ENCODE results near the gene FADS1. TPM values are rescaled to one million over a fixed set of nuclear protein-coding genes. Genes with fewer than 3 reads are reported as not detected.

The FADS1 gene
- total RNA-seq, 2 experiments from 2014 or later: 18.3 to 19.1 TPM

DNA sequence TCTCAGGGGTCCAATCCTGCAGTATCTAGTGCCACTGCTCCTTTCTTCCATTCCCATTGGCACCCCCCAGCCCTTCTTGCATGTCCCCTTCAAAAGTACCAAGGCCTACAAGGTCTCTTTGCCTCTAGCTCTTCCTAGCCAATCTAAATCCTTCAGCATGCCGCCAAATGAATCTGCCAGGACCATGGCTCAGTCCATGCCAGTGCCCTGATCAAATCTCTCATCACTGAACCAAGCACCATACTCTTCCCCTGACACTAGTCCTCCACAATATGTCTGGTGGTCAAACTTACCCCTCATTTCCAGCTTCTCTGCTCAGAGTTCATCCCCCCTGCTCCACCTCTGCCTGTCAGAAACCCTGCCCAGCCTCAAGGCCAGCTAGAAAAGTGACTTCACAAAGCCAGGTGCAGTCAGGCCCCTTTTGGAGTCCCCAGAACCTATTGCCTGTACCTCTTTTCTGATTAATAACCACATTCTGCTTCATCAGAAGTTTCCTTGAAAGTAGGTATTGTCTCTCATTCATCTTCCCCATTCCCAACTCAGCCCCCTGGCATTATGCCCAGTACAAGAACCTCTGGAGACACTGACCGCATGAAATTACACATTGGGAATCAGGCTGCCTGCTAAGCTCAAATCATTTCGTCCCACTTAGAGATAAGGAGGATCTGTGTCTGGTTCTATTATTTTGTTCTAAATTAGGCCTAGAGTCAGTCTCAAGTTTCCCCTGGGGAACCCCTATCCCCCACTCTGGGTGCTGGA is 12.7 kb downstream of the FADS1 start:
- POLR2A ChIA-PET: no interaction called here
- CTCF ChIA-PET: no interaction called here

DNA sequence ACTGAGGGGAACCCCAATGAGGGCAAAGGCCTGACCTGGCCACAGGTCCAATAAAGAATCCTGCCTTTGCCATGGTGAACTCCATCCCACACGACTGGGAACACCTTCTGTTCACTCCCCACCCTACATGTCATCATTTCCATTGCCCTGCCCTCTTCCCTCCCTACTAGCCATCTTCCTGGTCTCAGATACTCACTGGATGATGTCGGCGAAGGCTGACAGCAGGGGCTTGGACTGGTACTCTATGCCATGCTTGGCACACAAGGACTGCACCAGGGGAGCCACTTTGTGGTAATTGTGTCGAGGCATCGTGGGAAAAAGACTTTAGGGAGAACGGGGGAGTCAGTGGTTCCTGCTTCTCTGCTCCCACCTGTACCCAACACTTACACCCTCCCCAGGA is 14.2 kb downstream of the FADS1 start:
- CTCF ChIA-PET: interaction anchor here (1.4 to 2.2 kb wide), 2 partner anchors 12 to 145 kb away, joined by 3 to 5 read pairs; no protein-coding TSS in a partner anchor
- POLR2A ChIA-PET: no interaction called here

DNA sequence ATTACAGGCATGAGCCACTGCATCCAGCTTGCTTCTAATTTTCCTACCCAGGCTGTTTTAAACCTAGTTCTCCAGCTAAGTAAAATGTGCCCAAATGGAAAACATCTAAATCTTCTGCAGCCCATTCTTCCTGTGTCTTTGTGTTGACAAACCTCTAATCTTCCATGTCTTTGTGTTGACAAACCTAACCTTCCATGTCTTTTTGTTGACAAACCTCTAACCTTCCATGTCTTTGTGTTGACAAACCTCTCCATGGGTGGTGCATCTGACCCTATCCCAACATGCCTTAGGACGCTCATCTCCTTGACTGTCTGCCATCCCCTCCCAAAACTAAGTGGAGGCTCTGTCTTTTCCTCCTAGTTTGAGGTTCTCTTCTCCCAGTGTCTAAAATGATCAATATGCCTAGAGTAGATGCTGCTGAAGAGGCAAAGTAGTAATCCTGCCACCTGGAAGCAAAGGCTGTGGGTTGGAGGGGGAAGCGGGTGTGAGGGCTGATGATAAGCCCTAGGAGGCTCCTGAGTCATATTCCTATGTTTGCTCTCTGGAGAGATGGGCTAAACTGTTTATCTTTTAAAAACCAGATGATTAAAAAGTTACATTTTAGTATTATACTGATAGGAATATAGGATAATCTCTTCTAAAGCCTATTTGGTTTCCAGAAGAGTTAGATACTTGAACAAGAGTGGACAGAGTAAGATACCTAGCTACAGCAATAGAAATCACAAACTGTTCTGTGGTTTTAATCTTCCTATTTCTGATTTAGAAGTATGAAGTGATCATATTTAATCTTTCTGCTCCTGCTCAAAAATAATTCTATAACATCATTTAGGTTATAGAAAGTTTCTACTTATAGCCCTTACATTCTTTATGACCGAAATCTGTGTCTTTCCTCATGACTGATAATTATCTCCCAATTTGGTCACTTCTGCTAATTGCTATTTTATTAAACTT is 16.2 kb downstream of the FADS1 start:
- ChIA-PET CTCF (interaction anchor here (0.7 kb wide), 1 partner anchor 15 kb away, joined by 3 read pairs; no protein-coding TSS in a partner anchor), POLR2A (no interaction called here)

DNA sequence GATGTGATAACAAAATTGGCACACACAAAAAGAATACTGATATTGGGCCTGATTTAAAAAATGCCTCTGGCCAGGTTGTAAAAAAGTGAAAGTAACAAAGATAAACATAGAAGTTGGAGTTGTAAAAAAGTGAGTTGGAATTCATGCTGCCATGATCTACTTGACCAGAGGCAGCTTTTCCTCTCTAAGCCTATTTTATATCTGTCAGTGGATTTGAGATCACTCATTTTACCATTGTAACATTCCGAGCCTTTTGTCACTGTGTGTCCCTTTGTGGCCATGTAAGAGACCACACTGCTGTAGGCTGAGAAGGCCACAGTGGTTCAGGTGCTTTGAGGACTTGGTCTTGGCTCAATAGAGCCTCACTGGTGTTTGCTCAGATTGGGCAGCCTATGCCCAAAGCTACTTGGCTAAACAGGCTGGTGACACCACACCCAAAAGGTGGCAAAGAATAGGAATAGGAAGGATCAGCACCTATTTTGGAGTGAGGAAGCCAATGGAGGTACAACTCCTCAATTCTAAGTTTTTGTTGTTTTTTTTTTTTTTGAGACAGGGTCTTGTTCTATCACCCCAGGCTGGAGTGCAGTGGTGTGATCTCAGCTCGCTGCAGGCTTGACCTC is 17.0 kb downstream of the FADS1 start:
- POLR2A ChIA-PET: interaction anchor here (0.7 kb wide), 1 partner anchor 375 kb away, joined by 3 read pairs; no protein-coding TSS in a partner anchor

DNA sequence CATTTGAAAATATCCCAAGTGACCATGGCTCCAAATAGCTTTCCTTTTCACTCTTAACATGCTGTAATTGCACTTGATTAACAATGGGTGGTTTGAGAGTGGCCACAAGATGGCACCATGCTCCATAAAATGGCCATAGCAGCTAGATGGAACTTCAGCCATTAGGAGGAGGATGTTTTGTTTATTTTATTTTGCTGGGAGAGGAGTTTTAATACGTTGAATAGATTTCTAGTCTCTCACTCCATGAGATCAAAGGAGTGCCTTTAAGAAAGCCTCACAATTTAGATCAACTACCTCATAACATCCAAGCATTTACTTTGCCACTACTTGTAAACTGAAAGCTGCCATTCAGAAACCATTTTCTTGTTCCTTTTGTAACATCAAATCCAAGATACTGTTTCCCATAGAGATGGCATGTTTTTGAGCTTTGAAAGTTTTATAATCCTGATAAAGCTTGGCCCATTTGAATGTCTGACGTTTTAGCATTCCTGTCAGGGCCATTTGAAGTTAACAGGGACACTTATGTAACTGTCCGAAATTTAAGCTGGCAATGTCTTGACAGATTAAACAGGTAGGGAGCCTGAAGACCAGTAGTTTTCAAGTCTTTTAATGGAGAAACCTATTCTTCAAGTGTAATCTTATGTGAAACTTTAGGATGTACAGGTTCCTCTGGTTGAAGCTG is 19.4 kb downstream of the FADS1 start:
- POLR2A ChIA-PET: interaction anchor here (0.7 to 1.2 kb wide), 3 partner anchors 17 to 173 kb away, joined by 3 to 5 read pairs (median 3); no protein-coding TSS in a partner anchor
- CTCF ChIA-PET: interaction anchor here (0.7 to 4.0 kb wide), 17 partner anchors 8 to 513 kb away, joined by 3 to 23 read pairs (median 4); partner anchors contain the start of gene FADS2

More for the DNA sequence above, 17.0 kb downstream of the FADS1 start:
- CTCF ChIA-PET: interaction anchor here (0.7 kb wide), 1 partner anchor 16 kb away, joined by 3 read pairs; no protein-coding TSS in a partner anchor

DNA sequence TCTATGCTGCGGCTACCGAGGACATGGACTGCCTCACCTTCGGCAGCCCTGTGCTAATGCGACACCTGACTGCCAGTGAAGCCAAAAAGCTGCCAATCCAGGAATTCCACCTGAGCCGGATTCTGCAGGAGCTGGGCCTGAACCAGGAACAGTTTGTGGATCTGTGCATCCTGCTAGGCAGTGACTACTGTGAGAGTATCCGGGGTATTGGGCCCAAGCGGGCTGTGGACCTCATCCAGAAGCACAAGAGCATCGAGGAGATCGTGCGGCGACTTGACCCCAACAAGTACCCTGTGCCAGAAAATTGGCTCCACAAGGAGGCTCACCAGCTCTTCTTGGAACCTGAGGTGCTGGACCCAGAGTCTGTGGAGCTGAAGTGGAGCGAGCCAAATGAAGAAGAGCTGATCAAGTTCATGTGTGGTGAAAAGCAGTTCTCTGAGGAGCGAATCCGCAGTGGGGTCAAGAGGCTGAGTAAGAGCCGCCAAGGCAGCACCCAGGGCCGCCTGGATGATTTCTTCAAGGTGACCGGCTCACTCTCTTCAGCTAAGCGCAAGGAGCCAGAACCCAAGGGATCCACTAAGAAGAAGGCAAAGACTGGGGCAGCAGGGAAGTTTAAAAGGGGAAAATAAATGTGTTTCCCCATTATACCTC is 20.8 kb downstream of the FADS1 start:
- CTCF ChIA-PET: interaction anchor here (0.6 to 4.0 kb wide), 8 partner anchors 11 to 313 kb away, joined by 3 to 23 read pairs (median 6); partner anchors contain the start of gene FADS2
- POLR2A ChIA-PET: interaction anchor here (1.2 kb wide), 1 partner anchor 18 kb away, joined by 3 read pairs; no protein-coding TSS in a partner anchor

DNA sequence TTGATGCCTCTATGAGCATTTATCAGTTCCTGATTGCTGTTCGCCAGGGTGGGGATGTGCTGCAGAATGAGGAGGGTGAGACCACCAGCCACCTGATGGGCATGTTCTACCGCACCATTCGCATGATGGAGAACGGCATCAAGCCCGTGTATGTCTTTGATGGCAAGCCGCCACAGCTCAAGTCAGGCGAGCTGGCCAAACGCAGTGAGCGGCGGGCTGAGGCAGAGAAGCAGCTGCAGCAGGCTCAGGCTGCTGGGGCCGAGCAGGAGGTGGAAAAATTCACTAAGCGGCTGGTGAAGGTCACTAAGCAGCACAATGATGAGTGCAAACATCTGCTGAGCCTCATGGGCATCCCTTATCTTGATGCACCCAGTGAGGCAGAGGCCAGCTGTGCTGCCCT is 21.3 kb downstream of the FADS1 start:
- ChIA-PET CTCF (interaction anchor here (0.6 to 4.0 kb wide), 5 partner anchors 12 to 313 kb away, joined by 3 to 23 read pairs (median 7); no protein-coding TSS in a partner anchor), POLR2A (no interaction called here)

DNA sequence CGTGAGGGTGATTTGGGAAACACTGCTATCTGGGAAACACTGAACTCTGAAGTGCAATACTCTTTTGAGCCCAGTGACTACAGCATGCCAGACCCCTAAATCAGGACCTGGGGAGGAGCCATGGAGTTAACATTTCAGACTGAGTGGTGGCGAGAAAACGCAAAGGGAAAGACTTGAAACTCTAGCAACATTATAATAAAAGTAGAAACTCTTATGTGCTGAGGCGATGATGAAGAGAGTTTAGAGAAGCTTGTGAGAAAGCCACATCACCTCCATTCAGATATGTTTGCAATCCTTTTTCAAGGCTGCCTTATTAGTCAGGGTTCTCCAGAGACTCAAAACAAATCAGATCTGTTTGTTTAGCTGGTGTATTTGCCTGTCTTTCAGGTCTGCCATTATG is 22.2 kb downstream of the FADS1 start:
- ChIA-PET CTCF (interaction anchor here (2.1 kb wide), 1 partner anchor 288 kb away, joined by 7 read pairs; no protein-coding TSS in a partner anchor), POLR2A (no interaction called here)

DNA sequence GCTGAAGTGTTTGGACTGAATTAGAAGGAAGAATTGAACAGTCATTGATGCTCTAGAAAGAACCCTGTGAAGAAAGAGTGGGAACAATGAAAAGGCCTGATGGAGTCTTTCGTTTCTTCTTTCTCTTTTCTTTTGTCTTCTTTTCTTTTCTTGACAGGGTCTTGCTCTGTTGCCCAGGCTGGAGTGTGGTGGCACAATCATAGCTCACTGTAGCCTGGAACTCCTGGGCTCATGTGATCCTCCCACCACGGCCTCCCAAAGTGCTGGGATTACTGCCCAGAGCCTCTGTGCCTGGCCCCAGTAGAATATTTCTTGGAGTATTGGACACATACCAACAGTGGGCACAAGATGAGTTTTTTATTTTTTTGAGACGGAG is 23.0 kb downstream of the FADS1 start:
- CTCF ChIA-PET: interaction anchor here (1.3 to 2.6 kb wide), 3 partner anchors 14 to 288 kb away, joined by 4 to 7 read pairs (median 5); no protein-coding TSS in a partner anchor

DNA sequence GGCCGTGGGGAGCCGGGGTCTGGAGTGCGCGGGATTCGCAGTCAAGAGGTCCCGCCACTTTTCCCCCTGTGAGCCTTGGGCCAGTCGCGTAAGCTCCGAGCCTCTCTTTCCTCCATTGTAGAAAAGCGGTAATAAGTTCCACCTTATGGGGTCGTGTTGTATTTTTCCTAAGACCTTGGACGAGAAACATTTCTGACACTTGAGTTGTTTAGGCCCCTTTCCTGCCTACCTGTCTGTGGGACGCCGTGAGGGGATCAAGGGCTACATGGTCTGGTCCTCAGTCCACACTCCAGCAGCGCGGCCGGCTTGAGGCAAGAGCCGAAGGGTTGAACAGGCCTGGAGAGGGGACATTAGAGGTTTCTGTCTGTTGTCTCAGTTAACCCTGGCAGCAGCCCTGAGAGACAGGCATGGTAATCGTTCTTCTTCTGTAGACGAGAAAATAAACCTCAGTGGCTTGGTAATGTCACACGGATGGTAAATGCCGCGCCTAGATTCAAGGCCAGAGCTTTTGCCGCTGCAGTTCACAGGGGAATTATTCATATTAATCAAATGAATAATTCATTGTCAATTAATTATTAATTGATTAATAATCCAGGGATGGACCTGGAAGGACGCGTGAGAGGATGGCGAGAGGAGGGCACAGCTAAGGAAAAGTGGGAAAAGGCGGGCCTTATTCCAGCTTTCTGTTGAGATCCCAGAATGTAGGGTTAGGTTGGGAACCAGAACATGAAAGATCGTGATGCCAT is 23.5 kb downstream of the FADS1 start:
- ChIA-PET POLR2A (interaction anchor here (0.6 to 1.2 kb wide), 3 partner anchors 22 to 174 kb away, joined by 3 to 6 read pairs (median 3); no protein-coding TSS in a partner anchor), CTCF (interaction anchor here (0.6 to 2.6 kb wide), 5 partner anchors 14 to 691 kb away, joined by 3 to 7 read pairs (median 4); partner anchors contain the start of gene CD5)

More for the DNA sequence above, 23.0 kb downstream of the FADS1 start:
- POLR2A ChIA-PET: no interaction called here

DNA sequence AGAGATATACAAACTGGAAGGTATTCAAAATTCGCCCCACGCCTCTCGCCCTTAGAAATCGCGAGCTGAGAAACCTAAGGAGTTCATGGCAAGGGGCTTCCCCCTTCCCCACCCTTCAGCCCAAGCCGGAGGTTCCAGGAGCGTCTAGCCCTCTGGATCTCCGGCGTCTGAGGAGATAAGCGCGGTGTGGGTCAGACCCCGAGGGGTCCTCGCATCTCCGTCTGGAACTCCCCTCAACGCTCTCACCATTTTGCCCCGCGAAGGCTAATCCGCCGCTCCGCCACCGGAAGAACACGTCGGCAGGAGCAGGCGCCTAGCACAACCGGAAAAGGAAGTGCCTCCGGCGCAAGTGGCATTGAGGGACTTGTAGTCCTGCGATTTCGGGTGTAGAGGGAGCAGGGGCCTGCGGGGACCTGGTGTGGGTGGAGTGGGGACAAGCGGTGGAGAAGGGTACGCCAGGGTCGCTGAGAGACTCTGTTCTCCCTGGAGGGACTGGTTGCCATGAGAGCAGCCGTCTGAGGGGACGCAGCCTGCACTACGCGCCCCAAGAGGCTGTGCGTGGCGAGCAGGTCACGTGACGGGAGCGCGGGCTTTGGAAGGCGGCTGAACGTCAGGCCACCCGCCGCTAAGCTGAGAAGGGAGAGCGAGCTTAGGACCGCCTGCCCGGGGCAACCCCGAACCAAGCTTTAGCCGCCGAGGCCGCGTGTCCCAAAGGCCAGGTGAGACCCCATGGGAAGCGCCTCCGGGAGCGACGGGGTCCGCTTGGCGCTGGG is 24.3 kb downstream of the FADS1 start, which contains the start of the genes FEN1 and TMEM258:
TSS of gene FEN1 (plus strand) at position 602 of the 773 bp plus-strand sequence. CDS start 2,451 bp downstream, outside the sequence.
TSS of gene TMEM258 (minus strand) at position 290 of the 773 bp plus-strand sequence. CDS start at position 249, 41 bp downstream.
- ChIA-PET CTCF (interaction anchor here (1.2 to 2.6 kb wide), 6 partner anchors 13 to 316 kb away, joined by 3 to 7 read pairs (median 4); no protein-coding TSS in a partner anchor), POLR2A (interaction anchor here (0.6 to 1.2 kb wide), 3 partner anchors 23 to 174 kb away, joined by 3 to 6 read pairs (median 3); no protein-coding TSS in a partner anchor)

DNA sequence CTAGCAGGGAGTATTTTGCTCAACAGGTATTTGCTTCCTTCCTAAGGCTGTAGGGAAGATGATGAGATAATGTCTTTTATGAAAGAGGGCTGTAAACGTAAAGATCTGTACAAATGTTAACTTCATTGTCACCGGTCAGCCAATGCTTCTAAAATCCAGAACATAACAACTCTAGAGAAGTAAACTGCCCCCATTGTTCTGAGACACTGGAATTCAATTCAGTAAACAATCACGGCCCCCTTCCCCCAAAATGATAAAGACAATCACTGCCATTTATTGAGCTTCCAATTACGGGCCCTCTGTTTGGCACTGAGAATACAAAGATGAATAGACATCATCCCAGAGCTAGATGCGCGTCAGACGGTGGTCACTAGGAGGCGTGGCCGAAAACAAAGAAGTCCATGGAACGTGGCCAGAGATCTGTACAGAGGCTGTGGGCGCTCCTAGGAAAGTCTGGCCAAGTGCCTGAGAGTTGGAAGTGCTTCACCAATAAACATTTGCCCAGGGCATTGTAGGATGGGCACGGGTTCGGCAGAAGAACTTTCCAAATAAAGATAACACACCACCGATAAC is 25.0 kb downstream of the FADS1 start:
- CTCF ChIA-PET: interaction anchor here (1.2 to 2.6 kb wide), 4 partner anchors 12 to 316 kb away, joined by 3 to 5 read pairs (median 4); no protein-coding TSS in a partner anchor
- POLR2A ChIA-PET: no interaction called here

DNA sequence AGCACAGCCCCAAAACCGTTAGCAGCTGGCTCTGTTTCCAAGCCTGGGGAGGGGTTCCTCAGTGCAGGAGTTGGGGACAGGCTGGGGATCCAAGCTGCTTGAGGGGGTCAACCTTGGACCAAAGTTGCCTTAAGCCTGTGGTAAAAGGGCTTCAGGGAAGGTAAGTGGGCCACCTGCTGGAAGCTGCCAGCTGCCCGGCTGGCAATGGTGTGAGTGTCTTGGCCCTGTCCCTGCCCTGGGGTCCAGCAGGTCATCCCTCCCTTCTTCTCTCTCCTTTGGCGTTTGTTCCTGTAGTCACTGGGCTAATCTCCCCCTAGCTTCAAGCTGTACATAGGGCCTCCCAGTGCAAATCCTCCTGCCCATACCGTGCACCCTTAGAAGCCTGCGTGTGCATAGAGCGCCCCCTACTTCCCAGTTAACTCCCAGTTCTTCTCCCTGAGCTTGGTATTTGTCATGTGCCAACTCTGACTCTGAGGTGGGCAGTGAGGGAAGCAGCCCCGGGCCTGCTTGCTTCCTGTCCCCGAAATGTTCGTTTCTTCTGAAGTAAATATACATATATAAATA is 28.8 kb downstream of the FADS1 start:
- ChIA-PET POLR2A (interaction anchor here (0.6 kb wide), 1 partner anchor 844 kb away, joined by 3 read pairs; no protein-coding TSS in a partner anchor), CTCF (interaction anchor here (1.4 kb wide), 1 partner anchor 39 kb away, joined by 5 read pairs; no protein-coding TSS in a partner anchor)

DNA sequence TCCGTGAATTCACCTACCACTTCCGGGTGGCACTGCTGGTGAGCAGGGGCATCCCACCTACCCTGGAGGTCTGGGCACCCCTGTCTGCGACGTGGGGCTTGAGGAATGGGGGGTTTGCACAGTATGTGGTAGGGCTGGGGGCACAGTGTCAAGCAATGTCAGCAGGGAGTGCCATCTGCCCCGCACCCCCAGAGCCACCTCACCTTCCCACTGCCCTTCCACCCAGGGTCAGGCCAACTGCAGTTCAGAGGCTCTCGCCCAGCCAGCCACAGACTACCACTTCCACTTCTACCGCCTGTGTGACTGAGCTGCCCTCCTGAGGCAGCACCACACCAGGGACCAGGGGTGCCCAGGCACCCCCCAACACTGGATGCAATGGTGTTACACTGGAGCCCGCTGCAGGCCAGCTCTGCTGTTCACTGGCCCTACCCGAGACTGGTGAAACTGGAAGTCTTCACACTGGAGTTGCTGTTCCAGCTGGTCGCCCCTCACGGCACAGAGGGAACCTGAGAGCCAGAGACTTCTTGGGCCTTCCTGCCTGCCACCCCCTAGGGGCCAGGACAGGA is 30.9 kb downstream of the FADS1 start:
- POLR2A ChIA-PET: no interaction called here
- CTCF ChIA-PET: interaction anchor here (1.2 to 1.4 kb wide), 2 partner anchors 33 to 296 kb away, joined by 3 to 4 read pairs; no protein-coding TSS in a partner anchor

DNA sequence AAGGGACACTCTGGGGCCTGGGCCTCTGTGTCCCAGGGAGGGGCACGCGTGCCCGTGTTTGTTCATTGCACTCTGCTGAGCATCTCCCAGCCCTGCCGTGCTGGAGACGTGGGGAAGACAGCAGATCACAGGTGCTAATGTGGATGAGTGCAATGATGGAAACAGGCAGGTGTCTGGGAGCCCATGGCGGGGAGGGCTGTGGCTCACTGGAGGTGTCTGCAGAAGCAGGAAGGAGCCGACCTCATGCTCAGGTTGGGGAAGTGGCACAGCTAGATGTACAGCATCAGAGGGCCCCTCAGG is 32.3 kb downstream of the FADS1 start:
- POLR2A ChIA-PET: no interaction called here

More for the DNA sequence above, 32.3 kb downstream of the FADS1 start:
- CTCF ChIA-PET: no interaction called here
